Measurements from ENCODE around the gene CASP9.

- TF ChIP-seq CTCF (IDR thresholded peaks at IDR 0.05) = no peak
- no peak for TF ChIP-seq POLR2A (IDR thresholded peaks at IDR 0.05)
Observed at GRCh38 chr1:15525050-15526020, 1.3 kb upstream of the CASP9 start.
